PC-3 (cell line): ENCODE data around the gene FKBP14.

Experiments used
- CTCF ChIP-seq: fragments of 300-600 bp; sonication (generic); conservative IDR thresholded peaks from 2 replicates; pipeline ENCODE4 v1.5.1; 2017; ENCODE audit warnings: antibody characterized with exemption, low read depth, mild to moderate bottlenecking, low read length
- EZH2 ChIP-seq: fragments of 300-600 bp; sonication (generic); IDR thresholded peaks from one replicate; pipeline ENCODE4 v1.6.1; 2017; ENCODE audit warnings: antibody characterized with exemption, mild to moderate bottlenecking, low read length; ENCODE audit not compliant: unreplicated experiment

- TF ChIP-seq CTCF (no peak), EZH2 (no peak)
Measured at GRCh38 chr7:30032310-30033125, 6.0 kb upstream of the FKBP14 start.
